ENCODE results near the gene TNFRSF1B. TPM values are rescaled to one million over a fixed set of nuclear protein-coding genes. Genes with fewer than 3 reads are reported as not detected.

Gene TNFRSF1B
- polyA plus RNA-seq, 1 donor (not counting 4 experiments of a cell fraction or from before 2014, with no cell fraction given): 0.04 TPM

DNA sequence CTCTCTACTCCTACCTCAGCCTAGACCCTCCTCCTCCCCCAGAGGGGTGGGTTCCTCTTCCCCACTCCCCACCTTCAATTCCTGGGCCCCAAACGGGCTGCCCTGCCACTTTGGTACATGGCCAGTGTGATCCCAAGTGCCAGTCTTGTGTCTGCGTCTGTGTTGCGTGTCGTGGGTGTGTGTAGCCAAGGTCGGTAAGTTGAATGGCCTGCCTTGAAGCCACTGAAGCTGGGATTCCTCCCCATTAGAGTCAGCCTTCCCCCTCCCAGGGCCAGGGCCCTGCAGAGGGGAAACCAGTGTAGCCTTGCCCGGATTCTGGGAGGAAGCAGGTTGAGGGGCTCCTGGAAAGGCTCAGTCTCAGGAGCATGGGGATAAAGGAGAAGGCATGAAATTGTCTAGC lies 41.5 kb downstream of the TNFRSF1B start:
- TF ChIP-seq, protein P1, sequence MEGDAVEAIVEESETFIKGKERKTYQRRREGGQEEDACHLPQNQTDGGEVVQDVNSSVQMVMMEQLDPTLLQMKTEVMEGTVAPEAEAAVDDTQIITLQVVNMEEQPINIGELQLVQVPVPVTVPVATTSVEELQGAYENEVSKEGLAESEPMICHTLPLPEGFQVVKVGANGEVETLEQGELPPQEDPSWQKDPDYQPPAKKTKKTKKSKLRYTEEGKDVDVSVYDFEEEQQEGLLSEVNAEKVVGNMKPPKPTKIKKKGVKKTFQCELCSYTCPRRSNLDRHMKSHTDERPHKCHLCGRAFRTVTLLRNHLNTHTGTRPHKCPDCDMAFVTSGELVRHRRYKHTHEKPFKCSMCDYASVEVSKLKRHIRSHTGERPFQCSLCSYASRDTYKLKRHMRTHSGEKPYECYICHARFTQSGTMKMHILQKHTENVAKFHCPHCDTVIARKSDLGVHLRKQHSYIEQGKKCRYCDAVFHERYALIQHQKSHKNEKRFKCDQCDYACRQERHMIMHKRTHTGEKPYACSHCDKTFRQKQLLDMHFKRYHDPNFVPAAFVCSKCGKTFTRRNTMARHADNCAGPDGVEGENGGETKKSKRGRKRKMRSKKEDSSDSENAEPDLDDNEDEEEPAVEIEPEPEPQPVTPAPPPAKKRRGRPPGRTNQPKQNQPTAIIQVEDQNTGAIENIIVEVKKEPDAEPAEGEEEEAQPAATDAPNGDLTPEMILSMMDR (optimal IDR thresholded peaks at IDR 0.05 in 1 of 3, IDR thresholded peaks at IDR 0.05 in 1 of 3, conservative IDR thresholded peaks at IDR 0.05 in 1 of 3; ENCODE audit: extremely low read depth in 1 of 3, insufficient read depth in 2 of 3, low read length in 3 of 3): no peak
- no peak for TF ChIP-seq EZH2 (IDR thresholded peaks at IDR 0.05; ENCODE audit: low read length)
- Histone ChIP-seq H3K4me1 (ENCODE audit: control insufficient read depth, extremely low read depth, insufficient read depth, low read length) (no peaks in the 10 kb centered on the region), H3K4me3 (ENCODE audit: control insufficient read depth in 2 of 3, extremely low read depth in 1 of 3, insufficient read depth in 2 of 3, low read depth in 1 of 3, low read length in 3 of 3) (no peak overlapping the region), H4K20me1 (ENCODE audit: control insufficient read depth, extremely low read depth, insufficient read depth, low read length) (no peaks in the 10 kb centered on the region), H3K79me2 (ENCODE audit: control insufficient read depth, insufficient read depth, low read length) (no peaks in the 10 kb centered on the region), H2AFZ (ENCODE audit: control insufficient read depth, low read length) (no peak overlapping the region), H3K9me3 (ENCODE audit: control insufficient read depth, low read depth, low read length) (no peaks in the 10 kb centered on the region), H3K27me3 (ENCODE audit: control insufficient read depth, extremely low read depth, insufficient read depth, low read length) (peaks cover 8% of the 10 kb centered on the region), H3K27ac (ENCODE audit: control insufficient read depth, insufficient read depth, low read length) (no peak overlapping the region), H3K9ac (ENCODE audit: control insufficient read depth, extremely low read depth, insufficient read depth, low read length) (no peak overlapping the region), H3K9me1 (ENCODE audit: control insufficient read depth, extremely low read depth, insufficient read depth, low read length) (no peaks in the 10 kb centered on the region), H3K36me3 (ENCODE audit: control insufficient read depth in 2 of 2, extremely low read depth in 1 of 2, insufficient read depth in 2 of 2, low read length in 2 of 2) (no peaks in the 10 kb centered on the region), H3K4me2 (ENCODE audit: control insufficient read depth, extremely low read depth, insufficient read depth, low read depth, low read length) (no peak overlapping the region)
- dilution Hi-C loops (cut with MboI; ENCODE audit: extremely low pct_ligation_motif_present, low sequenced_read_pairs): no loop called here
- DNase-seq (ENCODE audit: low read depth, low spot score): no peak
- no peak for FAIRE-seq

DNA sequence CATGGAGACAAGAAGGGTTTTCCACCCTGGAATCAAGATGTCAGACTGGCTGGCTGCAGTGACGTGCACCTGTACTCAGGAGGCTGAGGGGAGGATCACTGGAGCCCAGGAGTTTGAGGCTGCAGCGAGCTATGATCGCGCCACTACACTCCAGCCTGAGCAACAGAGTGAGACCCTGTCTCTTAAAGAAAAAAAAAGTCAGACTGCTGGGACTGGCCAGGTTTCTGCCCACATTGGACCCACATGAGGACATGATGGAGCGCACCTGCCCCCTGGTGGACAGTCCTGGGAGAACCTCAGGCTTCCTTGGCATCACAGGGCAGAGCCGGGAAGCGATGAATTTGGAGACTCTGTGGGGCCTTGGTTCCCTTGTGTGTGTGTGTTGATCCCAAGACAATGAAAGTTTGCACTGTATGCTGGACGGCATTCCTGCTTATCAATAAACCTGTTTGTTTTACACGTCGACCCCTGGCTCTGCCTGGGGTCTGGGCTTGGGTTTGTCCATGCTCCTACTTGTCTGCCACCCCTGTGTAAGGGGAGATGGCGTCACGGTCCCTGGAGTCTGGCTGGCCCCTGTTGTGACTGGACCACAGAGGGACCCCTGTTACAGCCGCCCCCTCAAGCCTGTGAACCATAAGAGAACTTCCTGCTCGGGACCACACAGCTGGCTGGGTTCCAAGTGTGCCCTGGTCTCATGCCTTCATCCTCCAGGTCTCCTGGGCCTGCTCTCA lies 42.1 kb downstream of the TNFRSF1B start:
- Histone ChIP-seq H3K9me1 (ENCODE audit: control insufficient read depth, extremely low read depth, insufficient read depth, low read length) (no peaks in the 10 kb centered on the region), H3K4me1 (ENCODE audit: control insufficient read depth, extremely low read depth, insufficient read depth, low read length) (no peaks in the 10 kb centered on the region), H3K27me3 (ENCODE audit: control insufficient read depth, extremely low read depth, insufficient read depth, low read length) (peaks cover 8% of the 10 kb centered on the region), H2AFZ (ENCODE audit: control insufficient read depth, low read length) (no peak overlapping the region), H3K36me3 (ENCODE audit: control insufficient read depth in 2 of 2, extremely low read depth in 1 of 2, insufficient read depth in 2 of 2, low read length in 2 of 2) (no peaks in the 10 kb centered on the region), H3K9ac (ENCODE audit: control insufficient read depth, extremely low read depth, insufficient read depth, low read length) (no peak overlapping the region), H3K79me2 (ENCODE audit: control insufficient read depth, insufficient read depth, low read length) (no peaks in the 10 kb centered on the region), H3K4me2 (ENCODE audit: control insufficient read depth, extremely low read depth, insufficient read depth, low read depth, low read length) (no peak overlapping the region), H4K20me1 (ENCODE audit: control insufficient read depth, extremely low read depth, insufficient read depth, low read length) (no peaks in the 10 kb centered on the region), H3K27ac (ENCODE audit: control insufficient read depth, insufficient read depth, low read length) (no peak overlapping the region), H3K4me3 (ENCODE audit: control insufficient read depth in 2 of 3, extremely low read depth in 1 of 3, insufficient read depth in 2 of 3, low read depth in 1 of 3, low read length in 3 of 3) (no peak overlapping the region), H3K9me3 (ENCODE audit: control insufficient read depth, low read depth, low read length) (no peaks in the 10 kb centered on the region)
- DNase-seq (ENCODE audit: low read depth, low spot score) (no peak), FAIRE-seq (no peak)
- dilution Hi-C loops (cut with MboI; ENCODE audit: extremely low pct_ligation_motif_present, low sequenced_read_pairs): no loop called here
- TF ChIP-seq, protein P1 (optimal IDR thresholded peaks at IDR 0.05 in 1 of 3, IDR thresholded peaks at IDR 0.05 in 1 of 3, conservative IDR thresholded peaks at IDR 0.05 in 1 of 3; ENCODE audit: extremely low read depth in 1 of 3, insufficient read depth in 2 of 3, low read length in 3 of 3): peak; percentile 84 to 92 (median 86)
- TF ChIP-seq EZH2 (IDR thresholded peaks at IDR 0.05; ENCODE audit: low read length): no peak

Data from keratinocyte (primary cell).